ENCODE results near the gene EVA1A.

DNA sequence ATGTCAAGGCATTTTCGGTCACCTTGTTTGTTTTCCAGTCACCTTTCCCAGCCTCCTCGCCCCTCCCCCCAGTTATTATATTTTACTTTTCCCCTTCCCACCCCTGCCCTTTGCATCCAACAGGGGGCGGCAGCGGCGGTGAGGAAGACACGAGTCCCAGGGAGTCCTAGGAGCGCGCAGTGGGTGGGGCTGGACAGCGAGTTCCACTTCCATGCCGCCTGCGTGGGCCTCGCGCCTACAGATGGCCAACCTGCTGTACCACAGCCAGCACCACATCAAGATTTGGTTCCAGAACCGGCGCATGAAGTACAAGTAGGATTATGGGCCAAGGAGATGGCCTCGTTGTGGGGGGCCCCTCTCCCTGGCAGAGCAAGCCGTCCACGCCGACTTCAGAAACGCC is 37.2 kb upstream of the EVA1A start:
- TF ChIP-seq EZH2 (IDR thresholded peaks at IDR 0.05; ENCODE audit: insufficient read depth, poor library complexity, severe bottlenecking): no peak
- no peak for TF ChIP-seq EZH2phosphoT487 (IDR thresholded peaks at IDR 0.05; ENCODE audit: insufficient read depth, low read depth)

All from GM23248 (cell line).